ENCODE data around the gene UCP2.

GRCh38 chr11:74022546-74022945, 39.9 kb upstream of the UCP2 start:
- TF ChIP-seq GABPB2 (CRISPR knock-in tag; conservative IDR thresholded peaks at IDR 0.05) (no peak), ZBED1 (IDR thresholded peaks at IDR 0.05) (no peak), RFX5 (IDR thresholded peaks at IDR 0.05; ENCODE audit: low read depth, low read length) (no peak), POLR2A (conservative IDR thresholded peaks at IDR 0.05) (no peak), THRAP3 (IDR thresholded peaks at IDR 0.05; ENCODE audit: borderline replicate concordance) (no peak), ATF3 (IDR thresholded peaks at IDR 0.05) (no peak), ATF3 (CRISPR knock-in tag; conservative IDR thresholded peaks at IDR 0.05) (no peak), LARP7 (IDR thresholded peaks at IDR 0.05) (no peak), VEZF1 (CRISPR knock-in tag; IDR thresholded peaks at IDR 0.05) (no peak), MXI1 (IDR thresholded peaks at IDR 0.05; ENCODE audit: low read depth, low read length) (no peak), ARID2 (IDR thresholded peaks at IDR 0.05) (no peak), CHD2 (IDR thresholded peaks at IDR 0.05; ENCODE audit: low read depth, low read length) (no peak)

Measured in K562 (cell line).